ENCODE data around the gene PYROXD2. TPM values are rescaled to one million over a fixed set of nuclear protein-coding genes. Genes with fewer than 3 reads are reported as not detected.

The PYROXD2 gene
- total and polyA plus RNA-seq, 7 donors, result 0.46 to 13.2 (median 1.7) TPM

- H3K9me3 ChIP-seq, result no peaks in the 10 kb centered on the region
Observed at GRCh38 chr10:98417973-98418664, 3.1 kb upstream of the PYROXD2 start.

GRCh38 chr10:98417481-98417959, 2.5 kb upstream of the PYROXD2 start:
- Histone ChIP-seq H3K9me3 (no peaks in the 10 kb centered on the region), H3K4me3 (no peak overlapping the region), H3K27ac (no peak overlapping the region), H3K27me3 (ENCODE audit: insufficient read depth in 3 of 3, low read length in 2 of 3) (no peaks in the 10 kb centered on the region), H3K4me1 (peaks cover 17% of the 10 kb centered on the region), H3K36me3 (ENCODE audit: insufficient read depth in 1 of 2, low read depth in 1 of 2) (peaks cover 0 to 45% of the 10 kb centered on the region in 2 donors)
- DNase-seq (no peak), ATAC-seq (no peak)
- WGBS, 3 donors, result 83 to 96% (median 91%) methylated on average over 19 of the region's 19 CpGs
- intact Hi-C loops (cut with DNase I), result no loop called here
- no peak for TF ChIP-seq CTCF (IDR thresholded peaks at IDR 0.05)

More at GRCh38 chr10:98417973-98418664, 3.1 kb upstream of the PYROXD2 start:
- WGBS, 3 donors, result 91 to 96% (median 95%) methylated on average over 21 of the region's 21 CpGs
- no peak overlapping the region for H3K4me3 ChIP-seq
- no peak overlapping the region for H3K27ac ChIP-seq
- ATAC-seq (no peak), DNase-seq (no peak)
- H3K36me3 ChIP-seq (ENCODE audit: insufficient read depth in 1 of 2, low read depth in 1 of 2), result peaks cover 2 to 50% of the 10 kb centered on the region in 2 donors
- no peak for TF ChIP-seq CTCF (IDR thresholded peaks at IDR 0.05)
- intact Hi-C loops (cut with DNase I), result no loop called here
- H3K27me3 ChIP-seq (ENCODE audit: insufficient read depth in 3 of 3, low read length in 2 of 3), result no peaks in the 10 kb centered on the region
- peaks cover 17% of the 10 kb centered on the region for H3K4me1 ChIP-seq

- intact Hi-C loops (cut with DNase I), result no loop called here
- peaks cover 0 to 39% of the 10 kb centered on the region in 2 donors for H3K36me3 ChIP-seq (ENCODE audit: insufficient read depth in 1 of 2, low read depth in 1 of 2)
Observed at GRCh38 chr10:98416606-98417388, 1.8 kb upstream of the PYROXD2 start.

GRCh38 chr10:98415731-98416119, 743 bp upstream of the PYROXD2 start:
- DNase-seq (no peak), ATAC-seq (no peak)
- no peak overlapping the region for H3K4me3 ChIP-seq
- H3K4me1 ChIP-seq, result peaks cover 17% of the 10 kb centered on the region
- H3K27me3 ChIP-seq (ENCODE audit: insufficient read depth in 3 of 3, low read length in 2 of 3), result no peaks in the 10 kb centered on the region
- intact Hi-C loops (cut with DNase I), result no loop called here
- H3K36me3 ChIP-seq (ENCODE audit: insufficient read depth in 1 of 2, low read depth in 1 of 2), result peaks cover 0 to 34% of the 10 kb centered on the region in 2 donors
- no peaks in the 10 kb centered on the region for H3K9me3 ChIP-seq
- TF ChIP-seq CTCF (IDR thresholded peaks at IDR 0.05), result no peak
- peak overlapping the region; percentile 67 for H3K27ac ChIP-seq
- WGBS, 3 donors, result 53 to 61% (median 54%) methylated on average over 8 of the region's 8 CpGs

More at GRCh38 chr10:98416606-98417388, 1.8 kb upstream of the PYROXD2 start:
- Histone ChIP-seq H3K9me3 (no peaks in the 10 kb centered on the region), H3K4me3 (no peak overlapping the region), H3K4me1 (peaks cover 17% of the 10 kb centered on the region), H3K27me3 (ENCODE audit: insufficient read depth in 3 of 3, low read length in 2 of 3) (no peaks in the 10 kb centered on the region), H3K27ac (no peak overlapping the region)
- ATAC-seq, result no peak
- WGBS, 3 donors, result 88 to 92% (median 92%) methylated on average over 18 of the region's 18 CpGs
- no peak for DNase-seq
- TF ChIP-seq CTCF (IDR thresholded peaks at IDR 0.05), result no peak

All from psoas muscle (tissue), 8 donors.